Activated CD4-positive, alpha-beta T cell treated with anti-CD3 and anti-CD28 coated beads, Interleukin-2, amount 50 U/mL, for 1 hour (primary cell): ENCODE data around the gene SLC9A6.
A peak's percentile ranks its signal among the peaks of the same experiment; 100 is the strongest.
"Not testable (repeated sequence)": the region's sequence is repeated elsewhere in the genome, so short reads cannot be mapped to it uniquely, and the experiment has no call there.

Experiments used
- DNase-seq: peaks from one replicate; pipeline ENCODE4 v3.0.0-alpha.2; 2020

SLC9A6 gene

DNA sequence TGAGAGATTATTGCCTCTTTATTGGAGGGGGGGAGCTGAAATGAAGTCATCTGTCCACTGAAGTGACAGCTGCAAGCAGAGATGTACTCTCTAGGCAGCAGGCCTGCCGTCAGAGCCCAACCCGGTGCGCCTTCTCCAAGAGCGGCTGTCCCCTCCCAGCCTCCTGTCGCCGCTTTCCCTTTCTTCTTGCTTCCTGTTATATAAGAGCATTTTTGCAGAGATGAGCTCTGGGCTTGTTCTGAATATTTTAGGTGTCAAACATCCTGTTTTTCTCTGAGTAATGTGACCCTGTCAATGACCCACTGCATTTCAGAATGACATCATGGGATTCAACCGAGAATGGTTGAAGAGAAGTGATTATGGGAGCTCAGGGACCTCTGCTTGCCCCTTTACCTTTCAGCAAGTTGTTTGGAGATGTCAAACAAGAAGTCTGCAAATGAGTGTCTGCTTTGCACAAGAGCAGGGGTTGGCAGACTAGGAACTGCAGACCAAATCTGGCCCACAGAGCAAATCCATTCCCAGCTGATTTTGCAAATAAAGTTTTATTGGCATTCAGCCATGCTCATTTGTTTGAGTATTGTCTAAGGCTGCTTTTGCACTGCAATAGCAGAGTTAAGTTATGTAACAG, 79.9 kb downstream of the SLC9A6 start:
- DNase-seq = peak; percentile 14

DNA sequence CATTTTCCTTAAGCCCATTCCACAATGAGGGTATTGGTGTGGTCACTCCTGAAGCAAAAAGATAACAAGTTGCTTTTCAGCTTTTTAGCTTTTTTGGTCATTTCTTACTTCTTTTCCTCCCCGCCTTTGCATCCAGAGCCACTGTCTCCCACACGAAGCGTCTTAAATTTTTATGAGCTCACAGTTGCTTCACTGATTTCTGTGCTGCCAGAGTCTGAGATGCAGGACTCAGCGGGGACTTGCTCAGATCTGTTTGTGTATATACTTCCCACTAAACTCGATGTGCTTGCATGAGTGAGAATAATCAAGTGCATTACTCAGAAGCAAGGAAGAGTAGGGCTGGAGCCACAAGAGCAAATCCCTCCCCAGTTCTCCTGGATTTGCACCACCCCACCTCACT, 81.9 kb downstream of the SLC9A6 start:
- DNase-seq = no peak

DNA sequence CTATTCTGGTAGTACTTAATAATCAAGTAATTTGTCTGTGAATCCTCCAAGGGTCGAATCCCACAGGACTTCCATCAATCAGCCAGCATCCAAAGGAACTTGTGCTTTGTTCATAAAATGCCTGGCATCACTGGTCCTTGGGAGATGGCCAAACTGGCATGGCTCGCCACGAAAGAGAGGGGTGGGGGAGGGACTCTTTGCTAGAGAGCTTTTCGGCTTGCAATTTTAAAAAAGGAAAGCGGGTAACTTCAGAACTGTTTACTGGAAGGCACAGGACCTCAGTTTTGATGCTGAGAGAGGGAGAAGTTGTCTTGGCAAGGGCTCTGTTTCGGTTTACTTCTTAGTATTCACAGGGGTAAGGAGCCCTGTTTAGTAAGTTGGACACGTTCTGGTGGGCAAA, 82.7 kb downstream of the SLC9A6 start:
- no peak for DNase-seq

DNA sequence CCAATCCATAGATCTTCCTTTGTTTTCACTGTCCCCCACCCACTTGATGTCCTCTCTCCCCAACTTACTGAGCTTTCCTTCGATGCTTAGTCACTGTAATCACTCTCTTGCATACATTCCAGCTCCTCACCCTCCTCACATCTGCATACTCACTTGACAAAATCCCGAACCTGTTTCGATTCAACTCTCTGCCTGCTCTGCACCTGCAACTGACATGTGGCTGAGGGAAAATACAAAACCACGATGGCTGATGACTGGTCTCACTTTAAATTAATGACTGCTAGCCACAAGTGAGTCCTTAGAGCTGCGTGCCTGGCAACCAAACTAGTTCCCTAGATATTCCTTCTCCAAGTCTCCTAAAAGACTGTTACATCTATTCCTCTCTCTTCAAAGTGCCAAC, 91.7 kb downstream of the SLC9A6 start:
- no peak for DNase-seq

DNA sequence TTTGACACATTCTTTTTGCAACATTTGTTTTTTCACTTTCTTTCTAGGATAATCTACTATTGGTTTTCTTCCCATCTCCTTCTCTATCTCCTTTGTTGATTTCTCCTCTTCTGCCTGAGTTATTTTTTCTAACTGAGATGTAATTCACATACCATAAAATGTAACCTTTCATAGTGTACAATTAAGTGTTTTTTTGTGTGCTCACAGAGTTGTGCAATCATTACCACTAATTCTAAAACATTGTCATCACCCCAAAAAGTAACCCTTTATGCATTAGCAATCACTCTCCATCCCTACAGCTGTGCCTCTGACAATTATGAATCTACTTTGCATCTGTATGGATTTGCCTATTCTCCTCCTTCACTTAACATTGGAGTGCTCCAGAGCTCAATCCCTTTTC, 95.5 kb downstream of the SLC9A6 start:
- no peak for DNase-seq

DNA sequence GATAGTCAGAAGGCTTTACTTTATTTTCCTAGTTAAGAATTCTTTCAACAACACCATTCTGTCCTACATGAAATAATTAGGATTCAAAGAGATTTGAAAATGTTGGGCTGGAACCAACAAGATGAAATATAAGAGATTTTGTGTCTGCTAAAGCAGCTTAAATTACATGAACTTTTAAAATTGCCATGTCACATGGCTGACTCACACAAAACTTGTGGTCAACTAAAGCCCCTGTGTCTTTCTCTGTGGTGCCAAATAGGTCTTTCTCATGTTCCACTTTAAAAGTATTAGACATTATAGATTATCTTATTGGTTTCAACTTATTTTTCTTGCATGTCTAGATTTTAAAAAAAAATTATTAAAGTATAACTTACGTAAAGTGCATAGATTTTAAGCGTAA, 101.3 kb downstream of the SLC9A6 start:
- DNase-seq = no peak

DNA sequence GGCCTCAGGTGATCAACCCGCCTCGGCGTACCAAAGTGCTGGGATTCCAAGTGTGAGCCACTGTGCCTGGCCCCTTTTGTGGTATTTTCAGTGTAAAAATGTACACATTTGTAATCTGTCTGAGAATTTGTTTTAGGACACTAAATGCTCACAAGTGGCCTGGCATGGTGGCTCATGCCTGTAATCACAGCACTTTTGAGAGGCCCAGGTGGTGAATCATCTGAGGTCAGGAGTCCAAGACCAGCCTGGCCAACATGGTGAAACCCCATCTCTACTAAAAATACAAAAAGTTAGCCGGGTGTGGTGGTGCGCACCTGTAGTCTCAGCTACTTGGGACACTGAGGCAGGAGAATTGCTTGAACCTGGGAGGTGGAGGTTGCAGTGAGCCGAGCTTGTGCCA, 106.7 kb downstream of the SLC9A6 start:
- DNase-seq = not testable (repeated sequence)

DNA sequence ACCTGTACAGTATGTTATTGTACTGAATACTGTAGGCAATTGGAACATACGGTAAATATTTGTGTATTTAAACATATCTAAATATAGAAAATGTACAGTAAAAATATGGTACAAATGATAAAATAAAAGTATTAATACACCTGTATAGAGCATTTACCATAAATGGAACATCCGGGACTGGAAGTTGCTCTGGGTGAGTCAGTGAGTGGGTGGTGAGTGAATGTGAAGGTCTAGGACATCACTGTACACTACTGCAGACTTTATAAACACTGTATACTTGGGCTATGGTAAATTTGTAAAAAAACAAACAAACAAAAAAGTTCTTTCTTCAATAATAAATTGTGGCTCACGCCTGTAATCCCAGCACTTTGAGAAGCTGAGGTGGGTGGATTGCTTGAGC, 109.7 kb downstream of the SLC9A6 start:
- no peak for DNase-seq
